Activated gamma-delta T cell treated with Interleukin-2 at 50 U/mL for 16 hours (primary cell): ENCODE measurements around the gene KICS2.
"Not testable (repeated sequence)": the region's sequence is repeated elsewhere in the genome, so short reads cannot be mapped to it uniquely, and the experiment has no call there.

Source experiments
- DNase-seq: peaks from one replicate; pipeline ENCODE4 v3.0.0-alpha.2; 2020

Gene KICS2

GRCh38 chr12:64222009-64222765 lies at the start of gene KICS2:
KICS2 (minus strand) TSS chr12:64222296; CDS start chr12:64222237, 59 bp downstream.
- DNase-seq, result peak; percentile 86

DNA sequence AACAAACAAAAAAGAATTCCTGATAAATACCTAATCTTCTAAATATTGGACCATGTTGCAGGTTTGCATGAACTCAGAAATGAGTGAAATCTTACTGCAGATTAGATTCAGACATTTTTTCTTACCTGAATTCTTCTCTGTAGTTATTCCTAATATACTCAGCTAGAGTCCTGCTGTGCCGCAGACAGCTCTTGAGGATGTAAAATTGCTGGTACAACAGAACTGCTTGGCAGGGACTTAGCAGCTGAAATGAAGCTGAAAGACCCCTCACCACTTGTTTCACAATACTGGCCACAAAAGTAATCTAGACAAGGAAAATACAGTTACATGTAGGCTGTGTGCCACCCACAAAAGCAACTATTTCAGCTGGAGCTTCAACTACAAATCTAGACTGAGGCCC lies 48.3 kb upstream of the KICS2 start:
- DNase-seq, result no peak

- DNase-seq, result no peak
Observed at GRCh38 chr12:64269161-64269560, 47.1 kb upstream of the KICS2 start.

DNA sequence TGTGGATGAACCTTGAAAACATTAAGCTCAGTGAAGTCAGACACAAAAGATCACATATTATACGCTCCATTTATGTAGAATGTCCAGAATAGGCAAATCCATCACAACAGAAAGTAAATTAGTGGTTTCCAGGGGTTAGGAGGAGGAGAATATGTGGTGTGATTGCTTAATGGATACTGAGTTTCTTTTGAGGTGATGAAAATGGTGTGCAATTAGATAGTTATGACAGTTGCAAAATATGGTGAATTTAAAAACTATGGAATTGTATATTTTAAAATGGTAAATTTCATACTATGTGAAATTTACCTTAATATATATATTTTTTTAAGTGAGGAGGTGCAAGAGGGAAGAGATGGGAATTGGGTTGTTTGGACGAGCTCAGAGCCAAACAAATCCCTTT lies 46.3 kb upstream of the KICS2 start:
- no peak for DNase-seq

DNA sequence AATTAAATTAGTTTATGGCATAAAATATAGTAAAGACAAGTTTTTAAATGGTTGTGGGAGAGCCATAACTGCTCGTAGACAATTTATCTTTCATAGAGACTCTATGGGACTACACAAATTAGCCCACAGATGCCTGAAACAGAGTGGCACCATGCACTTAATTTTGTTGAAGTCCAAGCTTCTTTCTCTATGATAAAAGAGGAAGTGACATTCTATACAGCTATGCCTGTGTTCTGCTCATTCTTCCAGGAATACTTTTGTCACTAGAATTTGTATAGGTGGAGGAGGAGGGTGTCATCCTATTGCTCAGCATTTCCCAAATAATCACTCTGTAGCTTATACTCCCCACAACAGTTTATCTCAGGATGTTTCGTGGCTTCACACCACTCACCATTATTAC lies 43.7 kb upstream of the KICS2 start:
- DNase-seq, result no peak

DNA sequence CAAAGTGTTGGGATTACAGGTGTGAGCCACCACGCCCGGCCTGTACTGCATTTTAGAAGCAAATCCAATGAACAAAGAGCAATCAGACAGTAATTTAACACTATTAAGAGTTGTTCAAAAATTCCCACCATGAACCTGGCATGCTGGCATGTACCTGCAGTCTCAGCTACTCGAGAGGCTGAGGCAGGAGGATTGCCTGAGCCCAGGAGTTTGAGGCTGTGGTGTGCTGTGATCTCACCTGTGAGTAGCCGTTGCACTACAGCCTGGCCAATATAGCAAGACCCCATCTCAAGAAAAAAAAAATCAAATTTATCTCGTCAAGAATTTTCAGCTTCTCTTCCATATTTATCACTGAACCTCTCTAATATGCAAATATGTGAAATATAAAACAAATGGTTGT lies 39.7 kb upstream of the KICS2 start:
- DNase-seq, result no peak

- DNase-seq, result no peak
Observed at GRCh38 chr12:64258576-64258975, 36.5 kb upstream of the KICS2 start.

- DNase-seq, result no peak
Observed at GRCh38 chr12:64256166-64256800, 34.2 kb upstream of the KICS2 start.

DNA sequence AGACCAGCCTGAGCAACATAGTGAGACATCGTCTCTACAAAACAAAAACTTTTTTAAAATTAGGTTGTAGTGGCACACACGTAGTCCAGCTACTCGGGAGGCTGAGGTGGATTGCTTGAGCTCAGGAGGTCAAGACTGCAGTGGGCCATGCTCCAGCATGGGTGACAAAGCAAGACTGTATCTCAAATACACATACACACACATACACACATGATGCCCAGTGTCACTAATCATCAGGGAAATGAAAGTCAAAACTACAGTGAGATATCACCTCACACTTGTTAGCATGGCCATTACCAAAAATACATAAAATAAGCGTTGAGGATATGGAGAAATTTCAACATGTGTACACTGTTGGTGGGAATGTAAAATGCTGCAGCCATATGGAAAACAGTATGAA lies 33.2 kb upstream of the KICS2 start:
- no peak for DNase-seq

DNA sequence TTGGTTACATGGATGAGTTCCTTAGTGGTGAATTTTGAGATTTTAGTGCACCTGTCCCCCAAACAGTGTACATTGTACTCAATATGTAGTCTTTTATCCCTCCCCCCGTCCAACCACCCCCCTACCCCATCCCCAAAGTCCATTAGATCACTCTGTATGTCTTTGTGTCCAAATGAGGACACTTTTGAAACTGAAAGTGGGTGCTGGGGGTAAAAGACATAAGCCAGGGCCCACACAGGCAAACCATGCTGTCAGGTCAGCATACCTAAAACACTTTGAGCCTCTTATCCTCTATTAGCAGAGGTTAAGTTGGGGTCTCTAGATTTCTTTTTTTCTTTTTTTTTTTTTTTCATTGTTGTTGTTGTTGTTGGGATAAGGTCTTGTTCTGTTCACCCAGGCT lies 31.3 kb upstream of the KICS2 start:
- no peak for DNase-seq

- DNase-seq, result no peak
Observed at GRCh38 chr12:64252681-64253080, 30.6 kb upstream of the KICS2 start.

- no peak for DNase-seq
Observed at GRCh38 chr12:64243809-64244208, 21.7 kb upstream of the KICS2 start.

DNA sequence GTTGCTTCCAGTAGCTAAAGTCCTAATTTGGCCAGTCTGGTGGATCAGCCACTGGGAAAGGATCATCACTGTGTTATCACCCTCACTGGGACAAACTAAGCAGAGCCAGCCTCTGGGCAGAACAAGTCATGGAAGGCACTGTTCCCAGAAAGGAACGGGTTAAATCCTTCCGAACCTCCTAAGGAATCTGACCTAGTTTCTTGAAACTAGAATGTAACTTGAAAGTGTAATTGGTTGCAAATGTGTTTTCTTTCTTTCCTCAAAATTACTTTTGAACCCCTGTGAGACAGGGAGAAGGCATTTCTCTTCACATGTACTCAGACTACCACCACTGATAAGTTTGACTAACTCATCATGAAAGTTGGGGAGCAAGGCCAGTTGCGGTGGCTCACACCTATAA lies 18.7 kb upstream of the KICS2 start:
- DNase-seq, result no peak

- DNase-seq, result no peak
Observed at GRCh38 chr12:64237382-64237781, 15.3 kb upstream of the KICS2 start.

DNA sequence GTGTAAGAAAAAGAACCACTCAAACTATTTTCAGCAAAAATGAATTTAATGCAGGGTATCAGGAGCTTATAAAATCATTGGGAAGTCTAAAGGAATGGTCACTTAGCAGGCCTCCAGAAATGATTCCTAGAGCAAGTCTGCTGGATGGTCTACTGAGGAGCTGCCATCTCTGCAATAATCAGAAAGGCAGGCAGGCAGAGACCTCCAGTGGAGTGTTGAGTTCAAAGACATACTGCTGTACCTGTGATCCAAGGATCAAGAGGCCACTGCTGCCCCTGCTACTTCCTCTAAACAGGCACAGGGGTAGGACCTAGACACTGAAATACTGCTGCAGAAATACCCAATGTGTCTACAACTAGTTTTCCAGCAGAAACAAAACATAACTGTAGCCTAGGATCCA lies 14.5 kb upstream of the KICS2 start:
- no peak for DNase-seq

DNA sequence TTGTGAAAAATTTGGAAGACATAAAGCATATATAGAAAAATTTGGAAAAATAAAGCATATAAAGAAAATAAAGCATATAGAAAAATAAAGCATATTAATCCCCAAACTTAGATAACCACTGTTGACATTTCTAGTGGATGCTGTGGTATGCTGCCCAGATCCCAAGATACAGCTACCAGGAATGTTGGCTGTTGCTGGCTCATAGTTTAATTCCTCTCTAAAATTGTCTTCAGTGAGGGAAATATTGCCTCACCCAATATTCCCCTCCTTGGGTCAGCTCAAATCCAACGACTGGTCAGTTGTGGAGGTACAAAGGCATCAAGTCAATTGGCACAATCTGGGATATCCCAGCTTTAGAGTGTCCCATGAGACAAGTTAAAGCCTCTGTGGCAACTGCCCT lies 10.1 kb upstream of the KICS2 start:
- no peak for DNase-seq

GRCh38 chr12:64229796-64230195 lies 7.7 kb upstream of the KICS2 start:
- DNase-seq, result no peak

DNA sequence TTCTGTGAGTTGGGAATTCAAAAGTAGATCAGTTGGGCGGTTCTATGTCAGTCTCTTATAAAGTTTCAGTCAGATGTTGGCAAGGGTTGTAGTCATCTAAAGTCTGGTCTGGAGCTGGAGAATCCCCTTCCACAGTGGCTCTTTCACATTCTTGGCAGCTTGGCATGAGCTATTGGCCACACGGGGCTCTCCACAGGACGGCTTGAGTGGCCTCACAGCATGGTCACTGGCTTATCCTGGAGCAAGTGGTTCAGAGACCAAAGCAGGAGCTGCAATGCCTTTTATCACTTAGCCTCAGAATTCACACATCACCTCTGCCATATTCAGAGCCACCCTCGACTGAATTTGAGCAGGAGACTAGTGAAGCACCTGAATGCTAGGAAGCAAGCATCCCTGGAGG lies 7.1 kb upstream of the KICS2 start:
- DNase-seq, result no peak

DNA sequence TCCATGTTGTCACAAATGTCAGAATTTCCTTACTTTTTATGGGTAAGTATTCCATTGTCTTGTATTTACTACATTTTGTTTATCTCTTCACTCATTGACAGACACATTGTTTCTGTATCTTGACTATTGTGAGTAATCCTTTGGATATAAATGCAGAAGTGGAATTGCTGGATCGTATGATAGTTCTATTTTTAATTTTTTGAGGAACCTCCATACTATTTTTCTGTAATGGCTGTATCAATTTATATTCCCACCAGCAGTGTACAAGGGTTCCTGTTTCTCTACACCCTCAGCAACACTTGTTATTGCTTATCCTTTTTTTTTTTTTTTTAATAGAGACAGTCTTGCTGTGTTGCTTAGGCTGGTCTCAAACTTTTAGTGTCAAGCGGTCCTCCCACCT lies 3.5 kb upstream of the KICS2 start:
- DNase-seq, result no peak

DNA sequence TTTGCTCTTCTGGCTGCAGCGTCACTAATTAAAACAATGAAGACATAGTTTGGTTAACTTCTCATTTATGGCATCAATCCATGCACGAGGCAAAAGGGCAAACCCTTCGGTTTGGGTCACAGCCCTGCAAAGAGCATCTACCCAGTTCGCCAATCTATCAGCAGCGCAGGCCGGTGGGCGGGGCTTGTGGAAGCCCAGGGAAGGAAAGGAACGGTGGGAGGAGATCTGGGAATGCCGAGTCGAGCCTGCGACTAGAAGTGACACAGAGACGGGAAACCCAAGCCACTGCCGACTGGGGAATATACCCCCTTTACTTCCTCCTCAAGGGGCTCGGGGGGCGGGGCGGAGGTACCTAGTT lies 466 bp downstream of the KICS2 start:
- DNase-seq, result no peak

DNA sequence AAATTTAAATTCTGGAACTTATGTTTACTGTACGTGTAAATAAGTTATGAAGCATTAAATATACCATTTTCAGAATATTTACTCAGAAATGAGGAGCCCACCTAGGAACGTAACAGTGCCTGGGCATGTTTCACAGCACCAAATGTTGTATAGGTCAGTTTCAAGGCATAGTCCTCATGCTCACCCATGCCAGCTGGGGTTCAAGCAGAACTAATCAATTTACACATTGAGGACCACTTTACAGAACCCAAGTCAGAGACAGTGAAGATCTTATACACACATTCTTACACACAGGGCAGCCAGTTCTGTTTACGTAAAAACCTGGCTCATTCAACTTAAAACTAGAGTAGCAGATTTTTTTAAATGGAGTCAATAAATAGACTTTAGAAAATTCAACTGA lies 2.0 kb downstream of the KICS2 start:
- DNase-seq, result no peak

GRCh38 chr12:64219145-64219544 lies 3.0 kb downstream of the KICS2 start:
- DNase-seq, result no peak

GRCh38 chr12:64218597-64218996 lies 3.5 kb downstream of the KICS2 start:
- no peak for DNase-seq

GRCh38 chr12:64217643-64218042 lies 4.5 kb downstream of the KICS2 start:
- not testable (repeated sequence) for DNase-seq

DNA sequence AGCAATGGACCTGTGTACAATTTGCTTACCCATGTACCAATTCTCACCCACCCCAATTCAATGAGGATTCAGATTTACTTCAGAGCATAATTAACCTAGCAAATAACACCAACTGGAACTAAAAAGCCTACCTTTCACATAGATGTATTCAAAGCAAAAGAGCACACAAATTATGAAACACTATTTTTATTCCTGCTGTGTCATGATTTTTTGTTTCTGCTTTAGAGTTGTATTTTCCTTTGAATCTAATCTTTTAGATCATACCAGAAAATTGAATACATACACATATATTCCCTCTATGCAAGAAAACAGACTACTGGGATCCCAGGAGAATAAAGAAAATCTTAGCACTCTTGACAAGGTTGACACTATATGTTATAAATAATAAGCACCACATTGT lies 5.9 kb downstream of the KICS2 start:
- DNase-seq, result no peak
